Heart left ventricle (tissue), 13 donors: ENCODE data around the gene GPR141.

Experiments used
- CTCF ChIP-seq, 12 donors: fragments of 200-600 bp; sonication (generic) in 4 of 12; IDR thresholded peaks; one replicate each; pipeline versions ENCODE4 v1.5.0 to v1.8.0; 2018 to 2022; ENCODE audit warnings: antibody characterized with exemption in 12 of 12, mild to moderate bottlenecking in 5 of 12
- POLR2A ChIP-seq, 2 donors: fragments of 450-650 bp; IDR thresholded peaks; one replicate each; pipeline ENCODE4 v1.6.1; 2017; ENCODE audit warnings: antibody characterized with exemption in 2 of 2, mild to moderate bottlenecking in 2 of 2, moderate library complexity in 2 of 2
- donor health status: ischemic (EF 13 %, LVEDD 7.1; RV severe dilation, severe dysfunction).
- donor health status: DM: no; HTN: yes; CAD: no.
- donor health status: DM: no; HTN: no; CAD: no.
- donor health status: ischemic (EF 25% LVEDD 6.9; RV normal size, moderate dysfunction).
- donor health status: ischemic (EF 25% LVEDD 5.7; RV mildly dilated, moderate dysfunction).
- donor health status: ischemic (EF 35%, LVEDD 5.7; RV mildly dilated, moderate dysfunction).
- donor health status: nonischemic (EF 11% LVEDD 7.7; RV severe dilation, severe dysfunction).
- donor health status: DM: yes; HTN: yes; CAD: no.
- donor health status: PGD.
- donor health status: ischemic (EF 29% LVEDD 5.4; RV normal size, mild dysfunction).
- donor health status: nonischemic (EF 23%, LVEDD 6.1; RV moderate dilation, normal function).

- TF ChIP-seq CTCF (IDR thresholded peaks at IDR 0.05) (no peak), POLR2A (IDR thresholded peaks at IDR 0.05) (no peak)
Observed at GRCh38 chr7:37768611-37769010, 85.0 kb downstream of the GPR141 start.
